MM.1S (cell line): Measurements from ENCODE around the gene NDUFV2.

Experiments used
- CTCF ChIP-seq: fragments of 300-600 bp; sonication (generic); IDR thresholded peaks from 2 replicates; pipeline ENCODE4 v1.5.1; 2016; ENCODE audit warnings: antibody characterized with exemption, low read length, mixed read lengths
- EZH2 ChIP-seq: fragments of 300-600 bp; sonication (generic); optimal IDR thresholded peaks from 2 replicates; pipeline ENCODE3; 2017; ENCODE audit warnings: low read depth, mild to moderate bottlenecking, antibody characterized with exemption, low read length, mixed read lengths

- TF ChIP-seq CTCF = no peak
- TF ChIP-seq EZH2 = no peak
Observed at GRCh38 chr18:9182852-9183399, 80.4 kb downstream of the NDUFV2 start.
